RWPE1 (cell line): ENCODE results near the gene PSPN.

Experiments
- CTCF ChIA-PET: fragments of 350-600 bp; sonication (Branson Sonifier 250); formaldehyde crosslinking; extraction: SDS; loops from one replicate; lab custom pipeline; 2021; lab: Yijun Ruan, JAX
- POLR2A ChIA-PET: fragments of 400-600 bp; formaldehyde crosslinking; extraction: SDS; loops from one replicate; lab custom pipeline; 2020; ENCODE audit warnings: antibody characterized with exemption; ENCODE audit not compliant: low non-redundant PET; lab: Yijun Ruan, JAX
- DNase-seq: peaks from one replicate; pipeline ENCODE4 v3.0.0; 2012; ENCODE audit warnings: low spot score
- H3K27ac ChIP-seq: fragments of 450-650 bp; 2 replicates; pipeline ENCODE4 v1.5.1; 2017
- TF ChIP-seq, protein P1 (sequence below): fragments of 450-650 bp; conservative IDR thresholded peaks from 2 replicates; pipeline ENCODE4 v1.5.1; 2017; ENCODE audit warnings: low read depth, mild to moderate bottlenecking

PSPN gene

DNA sequence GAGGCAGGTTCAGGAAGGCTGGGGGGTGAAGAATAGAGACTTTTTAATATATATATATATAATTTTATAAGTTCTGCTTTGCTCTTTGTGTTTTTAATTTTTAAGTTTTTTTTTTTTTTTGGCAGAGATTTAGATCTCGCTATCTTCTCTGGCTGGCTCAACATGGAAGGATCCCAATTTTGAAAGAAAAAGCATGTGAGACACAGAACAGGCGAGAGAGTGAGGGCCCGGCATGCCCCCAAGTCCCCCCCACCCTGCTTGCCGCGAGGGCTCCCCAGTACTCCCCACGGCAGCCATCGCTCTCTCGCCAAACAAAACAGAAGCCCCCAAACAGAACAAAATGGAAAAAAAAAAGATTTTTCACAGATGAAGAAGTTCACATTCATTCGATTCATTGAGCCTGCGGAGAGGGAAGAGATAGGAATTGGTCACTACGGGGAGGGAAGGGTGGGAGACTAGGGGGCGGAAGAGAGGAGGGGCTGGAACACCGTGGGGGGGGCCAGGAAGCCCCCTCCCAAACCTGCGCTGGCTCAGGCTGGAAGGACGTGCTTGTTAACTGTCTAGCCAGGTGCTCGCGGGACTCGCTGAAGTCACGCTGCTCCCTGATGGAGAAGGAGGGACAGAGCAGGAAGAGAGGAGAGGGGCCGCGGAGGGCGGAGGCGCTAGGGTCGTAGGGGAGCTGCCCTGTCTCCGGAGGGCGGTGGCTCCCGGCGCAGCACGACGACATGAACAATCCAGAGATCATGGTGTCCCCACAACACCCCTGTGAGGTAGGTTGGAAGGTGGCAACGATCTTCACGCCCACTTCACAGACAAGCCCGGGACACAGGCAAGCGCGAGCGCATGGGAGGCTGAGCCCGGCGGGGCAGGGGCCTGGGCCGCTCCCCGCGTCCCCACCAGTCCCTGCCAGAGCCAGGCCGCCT is 38.2 kb upstream of the PSPN start:
- DNase-seq = no peak
- POLR2A ChIA-PET = no interaction called here
- TF ChIP-seq, protein P1, sequence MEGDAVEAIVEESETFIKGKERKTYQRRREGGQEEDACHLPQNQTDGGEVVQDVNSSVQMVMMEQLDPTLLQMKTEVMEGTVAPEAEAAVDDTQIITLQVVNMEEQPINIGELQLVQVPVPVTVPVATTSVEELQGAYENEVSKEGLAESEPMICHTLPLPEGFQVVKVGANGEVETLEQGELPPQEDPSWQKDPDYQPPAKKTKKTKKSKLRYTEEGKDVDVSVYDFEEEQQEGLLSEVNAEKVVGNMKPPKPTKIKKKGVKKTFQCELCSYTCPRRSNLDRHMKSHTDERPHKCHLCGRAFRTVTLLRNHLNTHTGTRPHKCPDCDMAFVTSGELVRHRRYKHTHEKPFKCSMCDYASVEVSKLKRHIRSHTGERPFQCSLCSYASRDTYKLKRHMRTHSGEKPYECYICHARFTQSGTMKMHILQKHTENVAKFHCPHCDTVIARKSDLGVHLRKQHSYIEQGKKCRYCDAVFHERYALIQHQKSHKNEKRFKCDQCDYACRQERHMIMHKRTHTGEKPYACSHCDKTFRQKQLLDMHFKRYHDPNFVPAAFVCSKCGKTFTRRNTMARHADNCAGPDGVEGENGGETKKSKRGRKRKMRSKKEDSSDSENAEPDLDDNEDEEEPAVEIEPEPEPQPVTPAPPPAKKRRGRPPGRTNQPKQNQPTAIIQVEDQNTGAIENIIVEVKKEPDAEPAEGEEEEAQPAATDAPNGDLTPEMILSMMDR = no peak
- peak overlapping the region; percentile 25 for H3K27ac ChIP-seq
- CTCF ChIA-PET = no interaction called here

DNA sequence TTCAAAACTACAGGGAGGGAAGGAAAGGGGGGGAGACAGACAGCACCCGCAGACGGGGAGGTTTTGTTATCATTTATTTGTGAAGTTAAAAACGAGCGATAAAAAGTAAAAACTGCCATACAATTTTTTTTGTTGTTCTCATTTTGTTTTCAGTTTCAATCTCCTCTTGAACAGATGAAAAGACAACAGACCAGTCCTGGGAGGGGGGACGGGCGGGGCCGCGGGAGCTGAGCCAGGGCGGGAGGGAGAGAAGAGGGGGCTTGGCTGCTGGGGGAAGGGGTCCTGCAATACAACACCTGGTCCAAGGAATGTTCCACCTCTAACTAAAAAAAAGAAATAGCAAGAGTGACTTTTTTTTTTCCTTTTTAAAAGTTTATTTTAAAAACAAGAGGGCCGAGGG is 37.6 kb upstream of the PSPN start:
- ChIA-PET CTCF (no interaction called here), POLR2A (no interaction called here)
- TF ChIP-seq, protein P1 = no peak
- no peak overlapping the region for H3K27ac ChIP-seq
- no peak for DNase-seq

DNA sequence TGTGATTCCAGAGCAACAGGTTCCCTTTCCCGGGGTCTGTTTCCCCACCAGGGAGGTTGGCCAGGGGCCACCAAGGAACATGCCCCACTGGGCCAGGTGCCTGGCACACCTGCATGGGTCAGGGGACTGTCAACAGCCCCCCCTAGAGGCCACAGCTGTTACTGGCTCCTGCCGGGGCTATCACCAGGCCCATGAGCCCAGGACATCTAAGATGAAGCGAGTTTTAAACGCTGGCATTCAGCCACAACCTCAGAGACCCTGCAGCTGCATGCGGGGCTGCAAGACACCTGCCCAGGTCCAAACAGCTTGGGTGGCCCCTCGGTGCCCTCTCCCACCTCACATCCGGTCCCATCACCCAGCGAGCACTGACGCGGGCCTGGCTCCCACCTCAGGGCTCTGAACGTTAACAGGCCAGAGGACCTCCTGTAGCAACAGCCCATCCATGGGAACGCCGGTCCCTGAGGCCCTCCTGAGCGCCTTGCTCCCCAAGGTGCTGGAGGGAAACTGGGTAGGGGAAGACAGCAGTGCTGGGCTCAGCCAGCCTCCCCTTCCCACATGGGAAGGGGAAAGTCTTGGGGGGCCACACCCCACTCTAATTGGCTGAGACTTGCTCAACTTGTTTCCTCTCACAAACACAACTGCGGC is 36.8 kb upstream of the PSPN start:
- ChIA-PET POLR2A (interaction anchor here (0.6 kb wide), 1 partner anchor 292 kb away, joined by 3 read pairs; no protein-coding TSS in a partner anchor), CTCF (no interaction called here)
- DNase-seq = no peak
- H3K27ac ChIP-seq = peak overlapping the region; percentile 11; the same call in 1 of the 2 replicates
- TF ChIP-seq, protein P1 = peak; percentile 37

DNA sequence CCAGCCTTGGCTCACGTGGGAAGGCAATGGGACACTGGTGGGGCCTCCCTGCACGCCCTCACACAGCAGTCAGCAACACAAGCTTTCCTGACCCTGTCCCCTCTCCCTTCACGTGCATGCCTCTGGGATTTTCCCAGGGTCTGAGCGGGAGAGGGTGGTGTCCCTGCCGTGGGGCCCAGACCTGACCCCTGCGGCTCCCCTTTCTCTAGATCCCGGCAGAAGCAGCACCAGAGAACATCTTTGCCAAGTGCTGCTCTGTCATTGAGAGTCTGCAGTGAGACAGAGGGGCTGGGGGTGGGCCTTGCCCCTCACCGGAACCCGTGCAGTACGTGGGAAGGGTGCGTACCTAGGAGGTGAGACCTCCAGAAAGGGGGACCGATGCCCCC is 36.3 kb upstream of the PSPN start:
- peak overlapping the region; percentile 11; the same call in 1 of the 2 replicates for H3K27ac ChIP-seq
- CTCF ChIA-PET = no interaction called here
- DNase-seq = no peak
- TF ChIP-seq, protein P1 = no peak
- POLR2A ChIA-PET = no interaction called here

DNA sequence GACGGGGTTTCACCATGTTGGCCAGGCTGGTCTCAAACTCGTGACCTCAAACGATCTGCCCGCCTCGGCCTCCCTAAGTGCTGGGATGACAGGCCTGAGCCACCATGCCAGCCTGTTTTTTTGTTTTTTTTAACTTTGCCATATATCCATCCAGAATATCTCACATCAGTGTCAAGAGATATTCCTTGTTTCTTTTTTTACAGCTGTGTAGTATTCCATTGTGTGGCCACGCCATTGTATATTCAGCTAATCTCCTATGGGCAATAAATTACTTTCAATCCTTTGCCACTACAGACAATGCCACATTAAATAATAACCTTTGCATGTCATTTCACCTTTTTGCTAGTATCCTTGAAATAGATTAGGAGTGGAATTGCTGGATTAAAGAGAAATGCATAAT is 33.6 kb upstream of the PSPN start:
- no peak for DNase-seq
- POLR2A ChIA-PET = interaction anchor here (0.6 kb wide), 1 partner anchor 34 kb away, joined by 3 read pairs; the partner anchor contains the start of gene PSPN
- CTCF ChIA-PET = no interaction called here
- TF ChIP-seq, protein P1 = no peak
- H3K27ac ChIP-seq = no peak overlapping the region

DNA sequence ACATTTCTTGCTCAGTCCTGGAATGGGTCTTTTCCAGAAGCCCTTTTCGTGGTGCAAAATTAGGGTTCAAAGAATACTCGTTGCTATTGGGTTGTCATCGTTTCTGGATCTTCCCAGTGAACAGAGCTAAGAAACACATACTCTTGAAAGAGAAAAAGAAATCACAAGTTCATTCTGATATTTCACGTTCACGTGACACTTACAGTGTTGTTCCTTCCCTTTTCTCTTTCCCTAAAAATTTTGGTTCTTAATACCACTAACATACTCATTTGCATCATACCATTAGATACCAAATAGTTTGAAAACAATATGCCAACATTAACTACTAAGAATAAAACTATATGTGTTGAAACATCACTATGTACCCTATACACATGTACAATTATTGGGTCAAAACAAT is 30.7 kb upstream of the PSPN start:
- no peak overlapping the region for H3K27ac ChIP-seq
- DNase-seq = no peak
- ChIA-PET POLR2A (interaction anchor here (0.6 kb wide), 1 partner anchor 41 kb away, joined by 3 read pairs; no protein-coding TSS in a partner anchor), CTCF (no interaction called here)
- TF ChIP-seq, protein P1 = no peak
